Suprapubic skin (tissue), 4 donors: ENCODE results near the gene TRIM28. TPM values are rescaled to one million over a fixed set of nuclear protein-coding genes. Genes with fewer than 3 reads are reported as not detected.

Experiments used
- DNase-seq, 2 donors: peaks; one replicate each; pipeline ENCODE4 v3.0.0-alpha.2; 2019; ENCODE audit warnings: low spot score in 2 of 2
- H3K27ac ChIP-seq: fragments of 200-600 bp; sonication (generic); one replicate; pipeline ENCODE4 v1.5.1; 2019
- H3K27me3 ChIP-seq: fragments of 200-600 bp; sonication (generic); one replicate; pipeline ENCODE4 v1.5.1; 2019
- H3K36me3 ChIP-seq: fragments of 200-600 bp; sonication (generic); one replicate; pipeline ENCODE4 v1.5.1; 2019
- H3K4me1 ChIP-seq: fragments of 200-600 bp; sonication (generic); one replicate; pipeline ENCODE4 v1.5.1; 2019
- H3K4me3 ChIP-seq: fragments of 200-600 bp; sonication (generic); one replicate; pipeline ENCODE4 v1.5.1; 2019; ENCODE audit warnings: mild to moderate bottlenecking
- H3K9me3 ChIP-seq: fragments of 200-600 bp; sonication (generic); one replicate; pipeline ENCODE4 v1.5.1; 2019
- EP300 ChIP-seq: sonication (generic); formaldehyde crosslinking; IDR thresholded peaks from one replicate; pipeline ENCODE4 v1.6.1; 2017; ENCODE audit warnings: antibody characterized with exemption
- POLR2A ChIP-seq, 2 donors: fragments of 450-650 bp; IDR thresholded peaks; one replicate each; pipeline ENCODE4 v1.6.1; 2017; ENCODE audit warnings: antibody characterized with exemption in 2 of 2, mild to moderate bottlenecking in 2 of 2, moderate library complexity in 2 of 2
- POLR2AphosphoS5 ChIP-seq, 3 donors: sonication (generic); formaldehyde crosslinking; IDR thresholded peaks; one replicate each; pipeline ENCODE4 v1.6.1; 2017; ENCODE audit warnings: antibody characterized with exemption in 3 of 3
- WGBS: methylation state at CpG from one replicate; pipeline ENCODE4 v1.1.5; 2018; 5-methylcytosine and 5-hydroxymethylcytosine counted together
- total RNA-seq, 4 donors: library from RNA; depleted of rRNA; stranded (reverse); fragments of >200 nt; gene quantifications; one replicate each; pipeline ENCODE4 v1.1.0, GENCODE V29; 2016
- TF ChIP-seq, protein P1 (sequence below), 2 donors: fragments of 200-600 bp in 1 of 2; fragments of 450-650 bp in 1 of 2; sonication (generic) in 1 of 2; IDR thresholded peaks; one replicate each; pipeline ENCODE4 v1.5.1; 2016 to 2019; ENCODE audit warnings: antibody characterized with exemption in 2 of 2, mild to moderate bottlenecking in 1 of 2, moderate library complexity in 1 of 2

Gene TRIM28
- total RNA-seq, 4 donors from 2014 or later = 334 to 395 (median 360) TPM

DNA sequence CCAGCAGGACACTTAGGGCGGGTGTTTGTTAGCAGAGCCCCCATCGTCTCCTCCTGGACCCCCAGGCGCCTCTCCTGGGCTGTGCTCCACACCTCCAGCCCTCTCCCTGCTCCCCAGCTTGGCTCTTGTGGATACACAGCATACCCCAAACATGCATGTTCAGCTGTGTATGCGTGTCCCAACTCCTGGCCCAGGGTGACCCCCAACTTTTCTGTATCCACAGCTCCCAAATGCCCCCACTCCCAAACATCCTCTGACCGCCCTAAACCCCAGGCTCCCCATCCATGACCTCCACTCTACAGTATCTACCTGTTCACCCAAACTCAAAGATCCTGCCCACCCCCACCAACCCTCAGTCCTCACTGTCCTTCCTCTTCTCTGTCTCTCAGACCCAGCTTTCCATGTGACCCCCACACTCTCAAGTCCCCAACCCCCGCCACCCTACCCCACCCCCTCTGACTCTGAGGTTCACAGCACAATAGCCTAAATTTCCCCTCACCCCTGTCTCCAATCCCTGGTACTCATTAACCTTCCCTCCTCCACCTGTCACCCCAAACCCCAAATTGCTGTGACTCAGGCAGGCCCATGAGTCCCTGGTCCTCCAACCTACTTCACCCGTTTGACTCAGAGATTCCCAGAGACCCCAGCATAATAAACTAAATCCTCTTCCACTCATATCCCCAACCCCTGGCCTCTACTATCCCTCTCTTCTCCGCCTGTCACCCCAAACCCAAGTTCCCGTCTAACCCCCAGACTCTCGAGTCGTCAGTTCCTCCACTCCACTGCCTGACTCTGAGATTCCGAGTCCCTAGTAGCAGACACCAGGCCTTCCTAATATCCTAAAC, 13.6 kb downstream of the TRIM28 start:
- Histone ChIP-seq H3K36me3 (peaks cover 18% of the 10 kb centered on the region), H3K27ac (peak overlapping the region; percentile 99), H3K4me1 (peaks cover 73% of the 10 kb centered on the region), H3K4me3 (peak overlapping the region; percentile 87), H3K9me3 (no peaks in the 10 kb centered on the region), H3K27me3 (no peaks in the 10 kb centered on the region)
- DNase-seq = peak in 1 of 2 donors; percentile 61
- 35% methylated on average over 12 of the region's 12 CpGs for WGBS
- TF ChIP-seq POLR2A (IDR thresholded peaks at IDR 0.05) = no peak
- TF ChIP-seq, protein P1, sequence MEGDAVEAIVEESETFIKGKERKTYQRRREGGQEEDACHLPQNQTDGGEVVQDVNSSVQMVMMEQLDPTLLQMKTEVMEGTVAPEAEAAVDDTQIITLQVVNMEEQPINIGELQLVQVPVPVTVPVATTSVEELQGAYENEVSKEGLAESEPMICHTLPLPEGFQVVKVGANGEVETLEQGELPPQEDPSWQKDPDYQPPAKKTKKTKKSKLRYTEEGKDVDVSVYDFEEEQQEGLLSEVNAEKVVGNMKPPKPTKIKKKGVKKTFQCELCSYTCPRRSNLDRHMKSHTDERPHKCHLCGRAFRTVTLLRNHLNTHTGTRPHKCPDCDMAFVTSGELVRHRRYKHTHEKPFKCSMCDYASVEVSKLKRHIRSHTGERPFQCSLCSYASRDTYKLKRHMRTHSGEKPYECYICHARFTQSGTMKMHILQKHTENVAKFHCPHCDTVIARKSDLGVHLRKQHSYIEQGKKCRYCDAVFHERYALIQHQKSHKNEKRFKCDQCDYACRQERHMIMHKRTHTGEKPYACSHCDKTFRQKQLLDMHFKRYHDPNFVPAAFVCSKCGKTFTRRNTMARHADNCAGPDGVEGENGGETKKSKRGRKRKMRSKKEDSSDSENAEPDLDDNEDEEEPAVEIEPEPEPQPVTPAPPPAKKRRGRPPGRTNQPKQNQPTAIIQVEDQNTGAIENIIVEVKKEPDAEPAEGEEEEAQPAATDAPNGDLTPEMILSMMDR (IDR thresholded peaks at IDR 0.05) = no peak
- no peak for TF ChIP-seq EP300
- TF ChIP-seq POLR2AphosphoS5 (IDR thresholded peaks at IDR 0.05) = no peak

DNA sequence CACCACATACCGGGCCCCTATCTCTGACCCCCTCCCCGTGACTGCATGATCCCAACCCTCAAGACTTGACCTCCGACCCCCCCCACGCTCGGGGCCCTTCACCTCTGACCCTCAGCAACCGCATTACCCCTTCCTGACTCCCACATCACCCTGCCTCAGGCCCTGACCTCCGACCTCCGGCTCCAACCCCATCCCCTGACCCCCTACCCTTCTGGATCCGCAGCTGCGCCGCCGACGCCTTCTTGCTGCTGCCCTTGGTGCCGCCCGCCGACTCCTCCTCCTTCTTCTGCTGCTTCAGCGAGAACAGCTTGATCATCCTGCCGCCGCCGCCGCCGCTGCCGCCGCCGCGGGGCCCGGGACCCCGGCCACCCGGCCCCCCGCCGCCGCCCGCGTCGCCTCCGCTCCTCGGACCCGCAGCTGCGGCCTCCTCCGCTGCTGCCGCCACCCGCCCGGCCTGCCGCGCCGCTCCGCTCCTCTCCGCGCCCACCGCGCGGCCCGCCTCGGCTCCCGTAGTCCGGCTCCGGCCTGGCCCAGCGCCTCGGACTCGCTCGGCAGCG, 14.3 kb downstream of the TRIM28 start, which contains the start of gene UBE2M:
TSS of gene UBE2M (minus strand) at position 546 of the 557 bp plus-strand sequence. CDS start at position 316, 230 bp downstream.
- Histone ChIP-seq H3K9me3 (no peaks in the 10 kb centered on the region), H3K36me3 (peaks cover 15% of the 10 kb centered on the region), H3K27ac (peak within 1 kb of the TSS; percentile 99), H3K27me3 (no peaks in the 10 kb centered on the region), H3K4me1 (peaks cover 80% of the 10 kb centered on the region), H3K4me3 (peak within 1 kb of the TSS; percentile 87)
- TF ChIP-seq, protein P1 (IDR thresholded peaks at IDR 0.05) = no peak
- TF ChIP-seq POLR2A (IDR thresholded peaks at IDR 0.05) (no peak), EP300 (no peak), POLR2AphosphoS5 (IDR thresholded peaks at IDR 0.05) (no peak)
- WGBS = 0% methylated on average over 21 of the region's 62 CpGs
- DNase-seq = peak in 1 of 2 donors; percentile 90

DNA sequence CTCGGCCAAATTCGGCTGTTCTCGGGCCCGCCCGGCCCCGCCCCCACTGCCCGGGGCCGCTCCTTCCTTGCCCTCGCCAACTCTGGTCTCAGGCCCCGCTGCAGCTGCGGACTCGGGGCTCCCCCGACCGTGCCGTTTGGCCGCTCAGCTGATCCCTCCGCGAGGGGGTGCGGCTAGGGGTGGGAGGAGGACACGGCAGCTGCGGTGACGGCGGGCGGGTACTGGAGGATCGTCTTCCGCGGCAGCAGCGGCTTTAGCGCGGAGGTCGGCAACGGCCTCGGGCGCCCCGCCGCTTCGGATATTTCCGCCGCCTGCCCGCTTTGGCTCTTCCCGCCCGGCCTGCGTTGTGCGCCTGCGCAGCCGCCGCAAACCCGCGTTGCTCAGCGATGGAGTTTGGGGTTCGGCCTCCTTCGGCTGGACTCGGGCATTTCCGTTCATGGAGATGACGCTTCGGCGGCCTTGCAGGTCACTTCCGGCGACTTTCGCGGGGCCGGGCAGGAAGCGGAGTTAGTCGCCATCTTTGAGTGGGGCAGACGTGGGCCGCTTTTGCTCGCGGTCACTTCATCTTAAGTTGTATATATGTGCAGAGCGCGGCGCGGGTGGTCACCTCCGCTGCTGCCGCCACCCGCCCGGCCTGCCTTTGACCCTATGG, 14.9 kb downstream of the TRIM28 start:
- Histone ChIP-seq H3K36me3 (peaks cover 15% of the 10 kb centered on the region), H3K4me3 (peak overlapping the region; percentile 87), H3K27me3 (no peaks in the 10 kb centered on the region), H3K4me1 (peaks cover 81% of the 10 kb centered on the region), H3K9me3 (no peaks in the 10 kb centered on the region), H3K27ac (peak overlapping the region; percentile 99)
- 1% methylated on average over 27 of the region's 76 CpGs for WGBS
- TF ChIP-seq, protein P1 (IDR thresholded peaks at IDR 0.05) = no peak
- TF ChIP-seq POLR2AphosphoS5 (IDR thresholded peaks at IDR 0.05) = peak; percentile 38 to 92 (median 63)
- DNase-seq = peak; percentile 99 to 100

DNA sequence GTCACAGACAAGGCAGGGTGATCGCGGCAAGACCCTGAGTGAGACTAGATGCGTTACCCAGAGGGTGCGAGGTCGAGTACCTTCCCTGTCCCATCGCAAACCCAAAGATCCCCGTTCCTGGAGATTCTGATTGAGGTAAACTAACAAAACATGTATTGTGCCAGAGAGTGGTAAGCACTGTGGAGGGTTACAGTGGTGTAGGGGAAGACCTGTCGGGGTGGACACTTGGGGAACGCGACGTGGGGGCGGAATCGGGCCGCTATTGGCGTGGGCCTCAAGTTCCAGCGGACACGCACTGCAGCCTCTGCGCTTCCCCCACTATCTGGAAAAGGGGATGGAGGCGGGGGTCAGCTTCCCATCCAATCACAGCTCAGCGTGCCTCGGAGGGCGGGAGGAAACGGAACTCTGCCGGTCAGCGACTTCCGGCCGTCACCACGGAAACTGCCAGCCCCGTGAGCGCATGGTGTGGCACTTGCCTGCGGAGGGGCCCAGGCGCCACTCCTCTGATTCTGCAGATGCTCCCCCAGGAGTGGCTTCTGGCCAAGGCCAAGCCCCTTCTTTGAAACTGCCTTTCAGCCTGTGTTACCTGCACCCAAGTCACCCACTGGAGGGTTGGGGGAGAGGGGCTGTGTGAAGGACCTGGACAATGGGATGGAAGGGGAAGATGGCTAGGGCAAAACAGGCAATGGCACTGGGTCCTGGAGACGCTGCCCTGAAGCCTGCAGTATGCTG, 15.6 kb downstream of the TRIM28 start:
- Histone ChIP-seq H3K27ac (peak overlapping the region; percentile 99), H3K9me3 (no peaks in the 10 kb centered on the region), H3K4me3 (peak overlapping the region; percentile 87), H3K27me3 (no peaks in the 10 kb centered on the region), H3K4me1 (peaks cover 75% of the 10 kb centered on the region), H3K36me3 (peaks cover 15% of the 10 kb centered on the region)
- under 1% methylated on average over 20 of the region's 33 CpGs for WGBS
- TF ChIP-seq EP300 (no peak), POLR2A (IDR thresholded peaks at IDR 0.05) (peak in 1 of 2 donors; percentile 76)
- peak; percentile 94 to 96 for DNase-seq
